ENCODE results near the gene TMEM238.
A peak's percentile ranks its signal among the peaks of the same experiment; 100 is the strongest.
"Not testable (repeated sequence)": the region's sequence is repeated elsewhere in the genome, so short reads cannot be mapped to it uniquely, and the experiment has no call there.

TMEM238 gene

DNA sequence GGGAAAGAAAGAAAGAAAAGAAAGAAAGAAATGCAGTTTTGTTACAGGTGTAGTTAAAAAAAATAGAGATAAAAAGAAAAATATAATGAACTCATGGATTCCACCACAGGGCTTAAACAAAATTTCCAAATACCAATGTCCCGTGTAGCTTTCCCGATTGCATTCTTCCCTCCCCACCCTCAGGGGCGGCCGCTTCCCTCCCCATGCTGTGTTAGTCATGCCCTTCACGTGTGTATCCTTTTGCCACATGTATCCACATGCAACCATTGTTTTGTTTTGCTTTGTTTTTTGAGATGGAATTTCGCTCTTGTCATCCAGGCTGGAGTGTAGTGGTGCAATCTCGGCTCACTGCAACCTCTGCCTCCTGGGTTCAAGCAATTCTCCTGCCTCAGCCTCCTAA, 48.0 kb downstream of the TMEM238 start:
- H3K9me3 ChIP-seq (ENCODE audit: insufficient read depth, low read depth, low read length) = no peaks in the 10 kb centered on the region
- no peak overlapping the region for H3K4ac ChIP-seq (ENCODE audit: low read depth, low read length)
- H4K91ac ChIP-seq (ENCODE audit: low read depth, low read length) = no peak overlapping the region

DNA sequence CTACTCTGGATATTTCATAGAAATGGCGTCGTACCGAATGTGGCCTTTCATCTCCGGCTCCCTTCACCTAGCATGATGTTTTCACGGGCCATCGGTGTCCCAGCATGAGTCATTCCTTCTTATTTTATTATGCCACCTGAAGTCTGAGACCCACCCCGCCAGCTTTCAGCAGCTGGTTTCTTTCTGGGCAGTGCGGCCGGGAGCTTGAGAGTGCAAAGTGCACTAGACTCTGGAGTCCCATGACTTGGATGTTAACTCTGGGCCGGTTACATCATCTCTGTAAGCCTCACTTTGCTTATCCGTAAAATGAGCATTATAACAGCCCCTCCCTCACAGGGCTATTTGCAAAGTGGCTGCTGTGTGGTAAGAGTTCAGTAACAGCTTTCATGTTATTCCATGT, 50.2 kb downstream of the TMEM238 start:
- peaks cover 0 to 6% of the 10 kb centered on the region in 2 experiments for H3K4me1 ChIP-seq (ENCODE audit: control insufficient read depth in 1 of 2, insufficient read depth in 2 of 2, low read length in 2 of 2)
- H3K9me3 ChIP-seq (ENCODE audit: insufficient read depth, low read depth, low read length) = no peaks in the 10 kb centered on the region
- H2BK12ac ChIP-seq (ENCODE audit: low read length) = no peak overlapping the region
- no peak overlapping the region for H4K12ac ChIP-seq (ENCODE audit: low read depth, low read length)
- no peak for DNase-seq
- H4K8ac ChIP-seq (ENCODE audit: low read depth, low read length) = no peak overlapping the region
- H3K79me2 ChIP-seq (ENCODE audit: control insufficient read depth, insufficient read depth, low read length, poor library complexity) = peaks cover under 1% of the 10 kb centered on the region
- H2AFZ ChIP-seq (ENCODE audit: insufficient read depth, low read length, poor library complexity) = no peak overlapping the region
- no peak overlapping the region for H4K91ac ChIP-seq (ENCODE audit: low read depth, low read length)
- no peaks in the 10 kb centered on the region for H3K27me3 ChIP-seq (ENCODE audit: insufficient read depth, low read length)
- H2BK5ac ChIP-seq (ENCODE audit: low read depth, low read length, poor library complexity) = no peak overlapping the region
- no peak overlapping the region for H3K4ac ChIP-seq (ENCODE audit: low read depth, low read length)
- H3K27ac ChIP-seq (ENCODE audit: low read depth, low read length) = no peak overlapping the region
- WGBS (ENCODE audit: extremely low coverage, insufficient coverage, insufficient read length) = no CpG with 5 or more reads among the region's 11 CpGs
- H3K14ac ChIP-seq (ENCODE audit: low read length) = no peak overlapping the region
- no peak overlapping the region for H3K23ac ChIP-seq (ENCODE audit: low read length)
- H3K4me2 ChIP-seq (ENCODE audit: low read length) = no peak overlapping the region
- peaks cover 4% of the 10 kb centered on the region for H3K79me1 ChIP-seq (ENCODE audit: low read length)
- H3K4me3 ChIP-seq (ENCODE audit: low read depth, low read length) = no peak overlapping the region
- no peaks in the 10 kb centered on the region for H3K36me3 ChIP-seq (ENCODE audit: control insufficient read depth in 1 of 2, insufficient read depth in 2 of 2, low read length in 2 of 2)
- H2AK5ac ChIP-seq (ENCODE audit: low read length) = no peak overlapping the region
- H3K9ac ChIP-seq (ENCODE audit: low read length) = no peak overlapping the region
- H3K18ac ChIP-seq (ENCODE audit: low read length) = no peak overlapping the region
- no peak overlapping the region for H2BK120ac ChIP-seq (ENCODE audit: insufficient read depth, low read length, poor library complexity)

More for the DNA sequence above, 48.0 kb downstream of the TMEM238 start:
- H2AFZ ChIP-seq (ENCODE audit: insufficient read depth, low read length, poor library complexity) = no peak overlapping the region
- H3K14ac ChIP-seq (ENCODE audit: low read length) = no peak overlapping the region
- no peaks in the 10 kb centered on the region for H3K27me3 ChIP-seq (ENCODE audit: insufficient read depth, low read length)
- peaks cover 3 to 10% of the 10 kb centered on the region in 2 experiments for H3K4me1 ChIP-seq (ENCODE audit: control insufficient read depth in 1 of 2, insufficient read depth in 2 of 2, low read length in 2 of 2)
- WGBS (ENCODE audit: extremely low coverage, insufficient coverage, insufficient read length) = no CpG with 5 or more reads among the region's 7 CpGs
- no peak overlapping the region for H3K4me3 ChIP-seq (ENCODE audit: low read depth, low read length)
- no peak overlapping the region for H2BK12ac ChIP-seq (ENCODE audit: low read length)
- no peak overlapping the region for H3K18ac ChIP-seq (ENCODE audit: low read length)
- H2AK5ac ChIP-seq (ENCODE audit: low read length) = no peak overlapping the region
- no peak overlapping the region for H3K4me2 ChIP-seq (ENCODE audit: low read length)
- no peak overlapping the region for H3K23ac ChIP-seq (ENCODE audit: low read length)
- no peak overlapping the region for H2BK120ac ChIP-seq (ENCODE audit: insufficient read depth, low read length, poor library complexity)
- peaks cover 15% of the 10 kb centered on the region for H3K79me1 ChIP-seq (ENCODE audit: low read length)
- no peak overlapping the region for H3K27ac ChIP-seq (ENCODE audit: low read depth, low read length)
- H4K8ac ChIP-seq (ENCODE audit: low read depth, low read length) = no peak overlapping the region
- H3K9ac ChIP-seq (ENCODE audit: low read length) = no peak overlapping the region
- no peak overlapping the region for H2BK5ac ChIP-seq (ENCODE audit: low read depth, low read length, poor library complexity)
- no peaks in the 10 kb centered on the region for H3K36me3 ChIP-seq (ENCODE audit: control insufficient read depth in 1 of 2, insufficient read depth in 2 of 2, low read length in 2 of 2)
- H3K79me2 ChIP-seq (ENCODE audit: control insufficient read depth, insufficient read depth, low read length, poor library complexity) = peaks cover 8% of the 10 kb centered on the region
- DNase-seq = peak; percentile 92 to 95
- H4K12ac ChIP-seq (ENCODE audit: low read depth, low read length) = no peak overlapping the region

DNA sequence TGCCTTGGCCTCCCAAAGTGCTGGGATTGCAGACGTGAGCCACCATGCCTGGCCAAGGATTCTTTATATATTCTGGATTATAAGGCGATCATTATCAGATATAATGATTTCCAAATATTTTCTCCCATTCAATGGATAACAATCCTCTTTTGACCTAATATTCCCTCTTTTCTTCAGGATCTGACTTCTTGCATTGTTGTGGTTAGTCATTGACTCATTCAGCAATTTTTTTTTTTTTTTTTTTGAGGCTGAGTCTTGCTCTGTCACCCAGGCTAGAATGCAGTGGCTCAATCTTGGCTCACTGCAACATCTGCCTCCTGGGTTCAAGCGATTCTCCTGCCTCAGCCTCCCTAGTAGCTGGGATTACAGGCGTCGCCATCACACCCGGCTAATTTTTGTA, 54.3 kb downstream of the TMEM238 start:
- not testable (repeated sequence) for H3K4me3 ChIP-seq (ENCODE audit: low read depth, low read length); H3K18ac ChIP-seq (ENCODE audit: low read length); H3K4me2 ChIP-seq (ENCODE audit: low read length); H3K36me3 ChIP-seq (ENCODE audit: control insufficient read depth in 1 of 2, insufficient read depth in 2 of 2, low read length in 2 of 2); H3K9ac ChIP-seq (ENCODE audit: low read length); H2BK5ac ChIP-seq (ENCODE audit: low read depth, low read length, poor library complexity); H3K9me3 ChIP-seq (ENCODE audit: insufficient read depth, low read depth, low read length); H4K91ac ChIP-seq (ENCODE audit: low read depth, low read length); H3K79me1 ChIP-seq (ENCODE audit: low read length); H3K4ac ChIP-seq (ENCODE audit: low read depth, low read length); H2BK12ac ChIP-seq (ENCODE audit: low read length); H2AFZ ChIP-seq (ENCODE audit: insufficient read depth, low read length, poor library complexity); H3K27ac ChIP-seq (ENCODE audit: low read depth, low read length); H3K4me1 ChIP-seq (ENCODE audit: control insufficient read depth in 1 of 2, insufficient read depth in 2 of 2, low read length in 2 of 2); H4K8ac ChIP-seq (ENCODE audit: low read depth, low read length); H4K12ac ChIP-seq (ENCODE audit: low read depth, low read length); H3K27me3 ChIP-seq (ENCODE audit: insufficient read depth, low read length); H2AK5ac ChIP-seq (ENCODE audit: low read length); H3K23ac ChIP-seq (ENCODE audit: low read length); H2BK120ac ChIP-seq (ENCODE audit: insufficient read depth, low read length, poor library complexity); H3K14ac ChIP-seq (ENCODE audit: low read length); H3K79me2 ChIP-seq (ENCODE audit: control insufficient read depth, insufficient read depth, low read length, poor library complexity)
- no CpG with 5 or more reads among the region's 6 CpGs for WGBS (ENCODE audit: extremely low coverage, insufficient coverage, insufficient read length)
- peak in 1 of 2 donors; percentile 74 for DNase-seq
